GM19025 (cell line): Measurements from ENCODE around the gene FOXP1.

Experiments
- ATAC-seq: cut with Tn5 transposase; IDR thresholded peaks from one replicate; pipeline ENCODE4 v1.9.1; 2021; ENCODE audit warnings: mild to moderate bottlenecking, low read depth, moderate library complexity; ENCODE audit not compliant: unreplicated experiment

The FOXP1 gene

GRCh38 chr3:71566776-71567175 lies 16.8 kb downstream of the FOXP1 start:
- no peak for ATAC-seq

- ATAC-seq = no peak
Measured at GRCh38 chr3:71565976-71566375, 17.6 kb downstream of the FOXP1 start.

GRCh38 chr3:71565316-71565715 lies 18.2 kb downstream of the FOXP1 start:
- ATAC-seq = no peak

GRCh38 chr3:71564361-71564760 lies 19.2 kb downstream of the FOXP1 start:
- ATAC-seq = no peak

DNA sequence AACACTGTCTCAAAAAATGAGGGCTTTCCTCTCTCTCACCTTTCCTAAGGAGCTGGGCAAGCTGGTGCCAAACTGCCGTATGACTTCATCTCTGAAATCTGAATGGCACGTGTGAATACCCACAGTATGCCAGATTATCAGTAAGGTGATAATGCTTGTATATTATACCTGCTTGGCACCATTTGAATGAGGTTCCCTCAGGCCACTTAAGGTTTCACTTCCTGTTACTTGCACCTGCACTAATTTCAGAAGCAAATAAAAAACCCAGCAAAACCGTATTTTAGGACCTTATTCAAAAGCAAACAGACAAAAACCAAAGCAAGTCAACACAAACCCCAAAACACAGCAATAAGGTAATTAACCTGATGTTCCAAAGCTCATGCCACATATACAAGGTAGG lies 19.7 kb downstream of the FOXP1 start:
- ATAC-seq = peak; percentile 84

GRCh38 chr3:71562938-71563337 lies 20.6 kb downstream of the FOXP1 start:
- ATAC-seq = no peak

GRCh38 chr3:71560665-71561064 lies 22.9 kb downstream of the FOXP1 start:
- ATAC-seq = no peak

DNA sequence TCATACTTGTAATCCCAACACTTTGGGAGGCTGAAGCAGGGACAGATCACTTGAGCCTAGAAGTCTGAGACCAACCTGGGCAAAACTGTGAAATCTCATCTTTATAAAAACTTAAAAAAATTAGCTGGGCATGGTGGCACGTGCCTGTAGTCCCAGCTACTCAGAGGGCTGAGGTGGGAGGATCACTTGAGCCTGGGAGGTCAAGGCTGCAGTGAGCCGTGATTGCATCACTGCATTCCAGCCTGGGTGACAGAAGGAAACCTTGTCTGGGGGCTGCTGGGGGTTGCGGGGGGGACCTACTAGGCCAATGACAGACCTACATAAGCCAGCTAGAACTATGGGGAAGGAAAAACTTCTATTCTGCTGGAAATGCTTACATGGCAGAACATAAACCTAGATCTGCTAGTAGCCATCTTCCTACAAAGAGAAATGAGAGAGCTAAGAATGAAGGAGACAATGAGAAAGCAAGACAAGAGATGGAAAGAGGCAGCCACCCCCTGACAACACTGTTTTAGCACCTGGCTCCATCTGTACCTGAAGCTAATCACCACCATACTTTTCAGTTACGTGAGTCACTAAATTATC lies 23.9 kb downstream of the FOXP1 start:
- no peak for ATAC-seq

DNA sequence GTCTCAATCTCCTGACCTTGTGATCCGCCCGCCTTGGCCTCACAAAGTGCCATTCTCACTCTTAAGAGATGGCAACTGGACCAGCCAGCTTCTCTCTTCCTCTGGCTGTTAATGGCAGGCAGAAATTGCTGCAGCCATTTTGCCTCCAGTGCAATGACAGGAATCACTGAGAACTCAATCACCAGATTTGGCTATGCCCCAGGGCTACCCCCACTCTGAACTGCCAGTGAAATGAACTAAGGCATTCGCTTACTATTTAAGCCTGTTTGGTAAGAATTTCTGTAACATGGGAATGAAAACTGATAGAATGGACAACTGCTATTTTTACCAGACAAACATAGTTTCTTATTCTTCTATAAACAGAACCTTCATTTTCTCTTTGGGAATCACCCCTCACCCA lies 24.5 kb downstream of the FOXP1 start:
- no peak for ATAC-seq

DNA sequence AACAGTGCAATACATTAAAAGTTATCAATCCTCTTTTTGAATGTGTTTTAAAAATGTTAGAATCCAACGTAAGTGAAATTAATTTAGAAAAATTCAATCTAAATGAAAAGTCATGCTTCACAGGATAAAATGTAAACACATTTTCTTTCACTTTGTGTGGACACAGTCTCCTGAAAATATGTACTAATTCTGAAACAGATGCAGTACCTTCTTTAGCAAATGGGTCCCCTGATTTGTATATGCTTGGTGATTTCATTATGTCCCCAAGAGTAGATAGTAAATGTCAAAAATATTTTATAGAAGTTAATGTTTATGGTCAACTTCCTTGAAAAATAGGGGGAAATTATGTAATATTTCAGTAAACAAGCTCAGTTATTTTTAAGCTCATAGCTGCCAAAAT lies 28.9 kb downstream of the FOXP1 start:
- ATAC-seq = no peak

GRCh38 chr3:71551311-71551919 lies 32.1 kb downstream of the FOXP1 start:
- ATAC-seq = no peak

DNA sequence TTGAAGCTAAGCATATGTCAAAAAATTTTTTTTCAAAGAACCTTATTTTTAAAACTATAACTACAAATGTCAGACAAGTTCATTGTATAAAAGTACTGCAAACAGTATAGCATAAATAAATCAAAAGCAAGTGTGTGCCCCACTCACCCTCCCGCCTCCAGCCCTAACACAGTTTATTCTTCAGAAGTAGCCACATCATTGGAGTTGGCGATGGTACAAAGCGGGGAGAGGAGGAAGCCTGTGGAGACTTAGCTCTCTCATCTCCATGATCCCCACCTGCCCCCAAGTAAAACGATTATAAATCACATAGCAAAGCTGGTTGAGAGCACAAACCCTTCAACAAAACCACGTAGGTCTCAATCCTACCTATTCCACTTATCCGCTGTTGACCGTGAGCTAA lies 33.6 kb downstream of the FOXP1 start:
- ATAC-seq = no peak

DNA sequence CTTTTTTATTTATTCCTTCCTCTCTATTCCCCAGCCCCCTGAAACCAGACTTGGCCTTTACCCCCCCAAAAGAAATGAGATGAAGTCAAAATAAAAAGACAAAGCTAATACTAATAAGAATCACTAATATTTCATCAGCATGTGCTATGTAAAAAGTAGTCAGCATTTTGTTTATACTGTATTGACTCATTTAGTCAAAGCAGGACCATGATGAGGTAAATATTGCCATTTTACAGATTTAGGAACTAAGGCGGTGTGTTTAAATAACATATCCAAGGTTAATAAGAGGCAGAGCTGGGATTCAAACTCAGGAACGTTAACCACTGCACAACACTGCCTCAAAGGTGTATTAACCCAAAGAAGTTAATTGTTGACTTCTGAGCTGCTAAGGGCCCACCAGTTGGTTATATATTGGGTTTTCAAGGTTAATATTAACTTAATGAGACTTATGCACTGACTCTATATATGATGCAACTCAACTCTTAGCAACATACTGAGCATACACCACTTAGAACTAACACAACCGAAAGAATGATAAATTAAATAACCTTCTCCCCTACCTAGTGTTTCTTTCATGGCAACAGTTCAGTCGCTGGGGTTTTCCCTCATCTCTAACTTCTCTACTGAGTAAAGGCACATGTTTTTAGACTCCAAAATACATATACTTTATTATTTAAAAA lies 34.7 kb downstream of the FOXP1 start:
- ATAC-seq = peak; percentile 95

GRCh38 chr3:71547249-71548198 lies 36.0 kb downstream of the FOXP1 start:
- no peak for ATAC-seq

GRCh38 chr3:71546821-71547220 lies 36.7 kb downstream of the FOXP1 start:
- ATAC-seq = no peak

GRCh38 chr3:71545330-71545729 lies 38.2 kb downstream of the FOXP1 start:
- ATAC-seq = no peak

- ATAC-seq = no peak
Measured at GRCh38 chr3:71543371-71544016, 40.0 kb downstream of the FOXP1 start.

- peak; percentile 71 for ATAC-seq
Measured at GRCh38 chr3:71542521-71543370, 40.8 kb downstream of the FOXP1 start.

DNA sequence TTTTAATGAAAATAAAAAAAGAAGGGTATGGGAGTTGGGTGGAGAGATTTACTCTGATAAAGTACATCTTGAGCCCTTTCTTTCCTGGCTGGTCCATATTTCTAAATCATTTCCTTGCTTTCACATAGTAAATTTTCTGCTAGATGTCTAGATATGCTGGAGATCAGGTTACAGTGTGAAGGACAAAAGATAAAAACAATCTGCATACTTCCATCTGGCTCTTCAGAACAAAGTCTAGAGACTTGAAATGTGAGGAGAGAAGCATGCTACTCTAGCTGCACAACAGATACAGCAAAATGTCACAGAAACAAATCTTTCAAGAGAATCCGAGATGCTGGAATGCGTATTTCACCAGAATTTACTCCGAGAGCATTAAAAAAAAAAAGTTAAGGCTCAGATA lies 42.2 kb downstream of the FOXP1 start:
- ATAC-seq = no peak

GRCh38 chr3:71537211-71537611 lies 46.3 kb downstream of the FOXP1 start:
- no peak for ATAC-seq
